Vagina (tissue), 2 donors: ENCODE data around the gene ZNRF2. TPM values are rescaled to one million over a fixed set of nuclear protein-coding genes. Genes with fewer than 3 reads are reported as not detected.

Experiments
- DNase-seq, 2 donors: peaks; one replicate each; pipeline ENCODE4 v3.0.0-alpha.2; 2017; ENCODE audit errors: extremely low spot score in 2 of 2
- H3K27ac ChIP-seq: fragments of 200-600 bp; sonication (generic); one replicate; pipeline ENCODE4 v1.5.1; 2019
- H3K27me3 ChIP-seq: fragments of 200-600 bp; sonication (generic); one replicate; pipeline ENCODE4 v1.5.1; 2019
- H3K36me3 ChIP-seq, 2 donors: fragments of 200-600 bp; sonication (generic); one replicate each; pipeline ENCODE4 v1.5.1; 2017 to 2019
- H3K4me1 ChIP-seq: fragments of 200-600 bp; sonication (generic); one replicate; pipeline ENCODE4 v1.5.1; 2019
- H3K4me3 ChIP-seq, 2 donors: fragments of 200-600 bp; sonication (generic); 1 replicate in 1 of 2; 2 replicates in 1 of 2; pipeline ENCODE4 v1.5.1; 2016 to 2019
- H3K9me3 ChIP-seq: fragments of 200-600 bp; sonication (generic); one replicate; pipeline ENCODE4 v1.5.1; 2019
- CTCF ChIP-seq, 3 experiments: fragments of 450-650 bp in 2 of 3; fragments of 200-600 bp in 1 of 3; sonication (generic) in 1 of 3; IDR thresholded peaks; one replicate each; pipeline ENCODE4 v1.5.1; 2017 to 2019; ENCODE audit warnings: antibody characterized with exemption in 3 of 3, mild to moderate bottlenecking in 2 of 3, moderate library complexity in 2 of 3
- POLR2A ChIP-seq, 2 donors: fragments of 450-650 bp; IDR thresholded peaks; one replicate each; pipeline ENCODE4 v1.6.1; 2017; ENCODE audit warnings: antibody characterized with exemption in 2 of 2, mild to moderate bottlenecking in 2 of 2, moderate library complexity in 2 of 2
- POLR2AphosphoS5 ChIP-seq, 2 donors: sonication (generic); formaldehyde crosslinking; IDR thresholded peaks; one replicate each; pipeline ENCODE4 v1.9.0; 2017; ENCODE audit warnings: antibody characterized with exemption in 2 of 2, mild to moderate bottlenecking in 2 of 2, low read depth in 1 of 2; ENCODE audit not compliant: insufficient read depth in 1 of 2
- intact Hi-C: fragments of 100-400 bp; cut with DNase I; formaldehyde crosslinking; loops from one replicate; pipeline ENCODE4 v1.15.1; 2023
- total RNA-seq: library from RNA; depleted of rRNA; stranded (reverse); fragments of >200 nt; gene quantifications from one replicate; pipeline ENCODE4 v1.2.3, GENCODE V29; 2016

Gene ZNRF2
- total RNA-seq, 1 donor from 2014 or later = 21.9 TPM

GRCh38 chr7:30249316-30249715 is 35.1 kb upstream of the ZNRF2 start:
- Histone ChIP-seq H3K27me3 (no peaks in the 10 kb centered on the region), H3K36me3 (no peaks in the 10 kb centered on the region), H3K9me3 (no peaks in the 10 kb centered on the region), H3K27ac (no peak overlapping the region), H3K4me3 (no peak overlapping the region), H3K4me1 (no peaks in the 10 kb centered on the region)
- DNase-seq = no peak
- TF ChIP-seq POLR2A (IDR thresholded peaks at IDR 0.05) = no peak
- no peak for TF ChIP-seq CTCF (IDR thresholded peaks at IDR 0.05)
- TF ChIP-seq POLR2AphosphoS5 (IDR thresholded peaks at IDR 0.05; ENCODE audit: insufficient read depth in 1 of 2, low read depth in 1 of 2) = no peak
- intact Hi-C loops = no loop called here

- Histone ChIP-seq H3K27me3 (no peaks in the 10 kb centered on the region), H3K36me3 (no peaks in the 10 kb centered on the region), H3K9me3 (no peaks in the 10 kb centered on the region), H3K4me3 (no peak overlapping the region), H3K27ac (no peak overlapping the region), H3K4me1 (no peaks in the 10 kb centered on the region)
- DNase-seq = no peak
- intact Hi-C loops = no loop called here
- TF ChIP-seq POLR2AphosphoS5 (IDR thresholded peaks at IDR 0.05; ENCODE audit: insufficient read depth in 1 of 2, low read depth in 1 of 2) (no peak), CTCF (IDR thresholded peaks at IDR 0.05) (no peak), POLR2A (IDR thresholded peaks at IDR 0.05) (no peak)
Measured at GRCh38 chr7:30249986-30250774, 34.2 kb upstream of the ZNRF2 start.

- Histone ChIP-seq H3K27me3 (no peaks in the 10 kb centered on the region), H3K4me3 (no peak overlapping the region), H3K36me3 (no peaks in the 10 kb centered on the region), H3K9me3 (no peaks in the 10 kb centered on the region), H3K27ac (no peak overlapping the region), H3K4me1 (no peaks in the 10 kb centered on the region)
- DNase-seq = no peak
- TF ChIP-seq POLR2AphosphoS5 (IDR thresholded peaks at IDR 0.05; ENCODE audit: insufficient read depth in 1 of 2, low read depth in 1 of 2) = no peak
- TF ChIP-seq CTCF (IDR thresholded peaks at IDR 0.05) = no peak
- intact Hi-C loops = no loop called here
Measured at GRCh38 chr7:30251708-30252329, 32.6 kb upstream of the ZNRF2 start.

GRCh38 chr7:30252885-30253795 is 31.3 kb upstream of the ZNRF2 start:
- DNase-seq = no peak

More at GRCh38 chr7:30252885-30253795, 31.3 kb upstream of the ZNRF2 start:
- Histone ChIP-seq H3K4me3 (no peak overlapping the region), H3K9me3 (no peaks in the 10 kb centered on the region), H3K27me3 (no peaks in the 10 kb centered on the region), H3K36me3 (no peaks in the 10 kb centered on the region), H3K27ac (no peak overlapping the region), H3K4me1 (no peaks in the 10 kb centered on the region)
- intact Hi-C loops = no loop called here
- TF ChIP-seq POLR2A (IDR thresholded peaks at IDR 0.05) (no peak), CTCF (IDR thresholded peaks at IDR 0.05) (no peak), POLR2AphosphoS5 (IDR thresholded peaks at IDR 0.05; ENCODE audit: insufficient read depth in 1 of 2, low read depth in 1 of 2) (no peak)
